Panc1 (cell line): ENCODE data around the gene DNAI2. TPM values are rescaled to one million over a fixed set of nuclear protein-coding genes. Genes with fewer than 3 reads are reported as not detected.
A peak's percentile ranks its signal among the peaks of the same experiment; 100 is the strongest.

Experiments
- ATAC-seq: fragments of 200-7000 bp; cut with Tn5 transposase; 2 replicates; pipeline ENCODE4 v1.9.1; 2020; ENCODE audit warnings: mild to moderate bottlenecking, moderate library complexity
- BruUV-seq: library from RNA; stranded (reverse); fragments of 400-500 nt; replicated peaks from 2 replicates; lab custom pipeline; 2021; lab: Mats Ljungman, UMichigan
- CTCF ChIA-PET: fragments of 300-600 bp; sonication (Branson Sonifier 250); formaldehyde crosslinking; loops from one replicate; lab custom pipeline; 2022; ENCODE audit warnings: antibody characterized with exemption; lab: Charles Lee
- POLR2A ChIA-PET: fragments of 300-600 bp; sonication (Branson Sonifier 250); formaldehyde crosslinking; loops from one replicate; lab custom pipeline; 2022; ENCODE audit warnings: antibody characterized with exemption; lab: Charles Lee
- DNase-seq: peaks from one replicate; pipeline ENCODE4 v3.0.0-alpha.2; 2010; ENCODE audit warnings: low read depth, low spot score
- H3K27ac ChIP-seq: 2 replicates; pipeline ENCODE4 v1.5.1; 2011; ENCODE audit warnings: mild to moderate bottlenecking, low read length, inconsistent platforms
- H3K27me3 ChIP-seq: fragments of 200-500 bp; sonication (Bioruptor generic); 2 replicates; pipeline ENCODE4 v1.6.0; 2014; ENCODE audit warnings: low read length, inconsistent platforms; ENCODE audit not compliant: control insufficient read depth, insufficient read depth
- H3K36me3 ChIP-seq: fragments of 200-500 bp; sonication (Bioruptor generic); 2 replicates; pipeline ENCODE4 v1.5.1; 2014; ENCODE audit warnings: inconsistent platforms, mild to moderate bottlenecking, low read length, moderate library complexity; ENCODE audit not compliant: control insufficient read depth, insufficient read depth
- H3K4me1 ChIP-seq: 2 replicates; pipeline ENCODE4 v1.5.1; 2011; ENCODE audit warnings: inconsistent platforms, mild to moderate bottlenecking, low read length, moderate library complexity; ENCODE audit not compliant: control insufficient read depth, insufficient read depth
- H3K4me3 ChIP-seq, 2 experiments: 2 replicates each; pipeline ENCODE4 v1.5.1; 2011 to 2012; ENCODE audit warnings: low read depth in 2 of 2, low read length in 2 of 2, mild to moderate bottlenecking in 2 of 2, inconsistent platforms in 1 of 2, moderate library complexity in 1 of 2
- H3K9me3 ChIP-seq: fragments of 200-500 bp; sonication (Bioruptor generic); 2 replicates; pipeline ENCODE4 v1.5.1; 2014; ENCODE audit warnings: low read depth, mild to moderate bottlenecking, inconsistent platforms, low read length, moderate library complexity; ENCODE audit not compliant: control insufficient read depth, insufficient read depth
- CTCF ChIP-seq: fragments of 450-650 bp; IDR thresholded peaks from 2 replicates; pipeline ENCODE4 v1.5.1; 2017; ENCODE audit warnings: mild to moderate bottlenecking
- POLR2AphosphoS5 ChIP-seq: IDR thresholded peaks from 2 replicates; pipeline ENCODE4 v1.6.1; 2012; ENCODE audit warnings: mild to moderate bottlenecking, low read depth, low read length, moderate library complexity
- REST ChIP-seq, 2 experiments: IDR thresholded peaks; 2 replicates each; pipeline ENCODE4 v1.6.1; 2011 to 2012; ENCODE audit warnings: low read depth in 2 of 2, control low read depth in 1 of 2, low read length in 1 of 2, mild to moderate bottlenecking in 1 of 2, moderate library complexity in 1 of 2; ENCODE audit not compliant: insufficient read depth in 1 of 2
- SIN3A ChIP-seq: IDR thresholded peaks from 2 replicates; pipeline ENCODE4 v1.6.1; 2012; ENCODE audit warnings: low read depth, mild to moderate bottlenecking, low read length, moderate library complexity, borderline replicate concordance; ENCODE audit not compliant: insufficient read depth
- TCF7L2 ChIP-seq: IDR thresholded peaks from 2 replicates; pipeline ENCODE4 v1.6.1; 2011; ENCODE audit warnings: mild to moderate bottlenecking, low read depth, low read length, inconsistent platforms
- in situ Hi-C: cut with HindIII; loops from 2 replicates; pipeline ENCODE4 v1.10.0; 2016; ENCODE audit warnings: low sequenced_read_pairs, low pct_unique_long_range_greater_than_20kb
- intact Hi-C: fragments of 100-400 bp; cut with micrococcal nuclease; formaldehyde crosslinking; loops from one replicate; pipeline ENCODE4 v1.10.0; 2022; ENCODE audit not compliant: unreplicated experiment
- total RNA-seq: library from RNA; stranded (reverse); gene quantifications from one replicate; pipeline ENCODE4 v1.2.1, GENCODE V29; 2021; ENCODE audit not compliant: unreplicated experiment

Gene DNAI2
- total RNA-seq, 1 experiment from 2014 or later: not detected

GRCh38 chr17:74257311-74257710 is 16.7 kb upstream of the DNAI2 start:
- intact Hi-C loops (no loop called here), in situ Hi-C loops (no loop called here)
- Histone ChIP-seq H3K9me3 (no peaks in the 10 kb centered on the region), H3K27me3 (no peaks in the 10 kb centered on the region), H3K4me1 (no peaks in the 10 kb centered on the region), H3K27ac (no peak overlapping the region), H3K4me3 (no peak overlapping the region), H3K36me3 (no peaks in the 10 kb centered on the region)
- CTCF ChIA-PET: no interaction called here
- no peak for DNase-seq
- BruUV-seq: no TSS peak
- ATAC-seq: no peak
- TF ChIP-seq SIN3A (no peak), POLR2AphosphoS5 (no peak), REST (IDR thresholded peaks at IDR 0.05; ENCODE audit: insufficient read depth in 1 of 2, low read depth in 2 of 2, low read length in 1 of 2) (no peak), TCF7L2 (no peak), CTCF (no peak)
- POLR2A ChIA-PET: no interaction called here

- POLR2A ChIA-PET: no interaction called here
- ATAC-seq: peak; percentile 56; the same call in 1 of the 2 replicates
- DNase-seq: no peak
- H3K4me1 ChIP-seq: no peaks in the 10 kb centered on the region
- CTCF ChIA-PET: no interaction called here
- no peaks in the 10 kb centered on the region for H3K27me3 ChIP-seq
- H3K27ac ChIP-seq: no peak overlapping the region
- intact Hi-C loops: no loop called here
- no peaks in the 10 kb centered on the region for H3K9me3 ChIP-seq
- in situ Hi-C loops: no loop called here
- no peaks in the 10 kb centered on the region for H3K36me3 ChIP-seq
- TF ChIP-seq REST (IDR thresholded peaks at IDR 0.05; ENCODE audit: insufficient read depth in 1 of 2, low read depth in 2 of 2, low read length in 1 of 2): no peak
- TF ChIP-seq SIN3A: no peak
- TF ChIP-seq POLR2AphosphoS5: no peak
- no peak for TF ChIP-seq CTCF
- TF ChIP-seq TCF7L2: no peak
- H3K4me3 ChIP-seq: no peak overlapping the region
- no TSS peak for BruUV-seq
These were observed 14.1 kb upstream of the DNAI2 start for GRCh38 chr17:74259667-74260524.
